Activated CD4-positive, alpha-beta T cell treated with anti-CD3 and anti-CD28 coated beads, Interleukin-2, amount 50 U/mL, for 24 hours (primary cell): Measurements from ENCODE around the gene GIN1.

ENCODE experiments used
- DNase-seq, 2 donors: peaks; one replicate each; pipeline ENCODE4 v3.0.0-alpha.2; 2020; ENCODE audit warnings: low read depth in 1 of 2, low spot score in 1 of 2

Gene GIN1

GRCh38 chr5:103037673-103038455 is 82.1 kb downstream of the GIN1 start:
- no peak for DNase-seq

GRCh38 chr5:103036601-103037000 is 83.3 kb downstream of the GIN1 start:
- DNase-seq, result no peak
